Measurements from ENCODE around the gene AGAP5. TPM values are rescaled to one million over a fixed set of nuclear protein-coding genes. Genes with fewer than 3 reads are reported as not detected.

AGAP5 gene
- total RNA-seq, 1 donor from 2014 or later = 12.8 TPM

DNA sequence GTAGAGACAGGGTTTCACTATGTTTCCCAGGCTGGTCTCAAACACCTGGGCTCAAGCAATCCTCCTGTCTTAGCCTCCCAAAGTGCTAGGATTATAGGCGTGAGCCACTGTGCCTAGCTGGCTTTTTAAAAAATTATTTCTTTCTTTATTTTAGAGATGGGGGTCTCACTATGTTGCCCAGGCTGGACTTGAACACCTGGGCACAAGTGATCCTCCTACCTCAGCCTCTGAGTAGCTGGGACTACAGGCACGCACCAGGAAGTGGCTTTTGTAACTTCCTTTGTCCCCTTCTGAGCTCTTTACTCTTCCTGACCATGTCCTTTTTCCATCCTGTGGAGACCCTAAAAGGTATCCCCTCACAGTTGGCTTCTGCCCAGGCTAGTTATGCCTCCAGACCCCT lies 54.5 kb downstream of the AGAP5 start:
- H3K4me1 Mint-ChIP-seq = peaks cover 11% of the 10 kb centered on the region
- TF ChIP-seq, protein P1, sequence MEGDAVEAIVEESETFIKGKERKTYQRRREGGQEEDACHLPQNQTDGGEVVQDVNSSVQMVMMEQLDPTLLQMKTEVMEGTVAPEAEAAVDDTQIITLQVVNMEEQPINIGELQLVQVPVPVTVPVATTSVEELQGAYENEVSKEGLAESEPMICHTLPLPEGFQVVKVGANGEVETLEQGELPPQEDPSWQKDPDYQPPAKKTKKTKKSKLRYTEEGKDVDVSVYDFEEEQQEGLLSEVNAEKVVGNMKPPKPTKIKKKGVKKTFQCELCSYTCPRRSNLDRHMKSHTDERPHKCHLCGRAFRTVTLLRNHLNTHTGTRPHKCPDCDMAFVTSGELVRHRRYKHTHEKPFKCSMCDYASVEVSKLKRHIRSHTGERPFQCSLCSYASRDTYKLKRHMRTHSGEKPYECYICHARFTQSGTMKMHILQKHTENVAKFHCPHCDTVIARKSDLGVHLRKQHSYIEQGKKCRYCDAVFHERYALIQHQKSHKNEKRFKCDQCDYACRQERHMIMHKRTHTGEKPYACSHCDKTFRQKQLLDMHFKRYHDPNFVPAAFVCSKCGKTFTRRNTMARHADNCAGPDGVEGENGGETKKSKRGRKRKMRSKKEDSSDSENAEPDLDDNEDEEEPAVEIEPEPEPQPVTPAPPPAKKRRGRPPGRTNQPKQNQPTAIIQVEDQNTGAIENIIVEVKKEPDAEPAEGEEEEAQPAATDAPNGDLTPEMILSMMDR (IDR thresholded peaks at IDR 0.05; ENCODE audit: unreplicated experiment) = no peak
- H3K36me3 Mint-ChIP-seq = no peaks in the 10 kb centered on the region
- H3K9me3 Mint-ChIP-seq = no peaks in the 10 kb centered on the region
- H3K27me3 Mint-ChIP-seq (ENCODE audit: low read depth) = no peaks in the 10 kb centered on the region
- H3K4me3 Mint-ChIP-seq = no peak overlapping the region
- DNase-seq (ENCODE audit: low spot score in 2 of 2, unreplicated experiment in 2 of 2) = no peak
- H3K27ac Mint-ChIP-seq = no peak overlapping the region

DNA sequence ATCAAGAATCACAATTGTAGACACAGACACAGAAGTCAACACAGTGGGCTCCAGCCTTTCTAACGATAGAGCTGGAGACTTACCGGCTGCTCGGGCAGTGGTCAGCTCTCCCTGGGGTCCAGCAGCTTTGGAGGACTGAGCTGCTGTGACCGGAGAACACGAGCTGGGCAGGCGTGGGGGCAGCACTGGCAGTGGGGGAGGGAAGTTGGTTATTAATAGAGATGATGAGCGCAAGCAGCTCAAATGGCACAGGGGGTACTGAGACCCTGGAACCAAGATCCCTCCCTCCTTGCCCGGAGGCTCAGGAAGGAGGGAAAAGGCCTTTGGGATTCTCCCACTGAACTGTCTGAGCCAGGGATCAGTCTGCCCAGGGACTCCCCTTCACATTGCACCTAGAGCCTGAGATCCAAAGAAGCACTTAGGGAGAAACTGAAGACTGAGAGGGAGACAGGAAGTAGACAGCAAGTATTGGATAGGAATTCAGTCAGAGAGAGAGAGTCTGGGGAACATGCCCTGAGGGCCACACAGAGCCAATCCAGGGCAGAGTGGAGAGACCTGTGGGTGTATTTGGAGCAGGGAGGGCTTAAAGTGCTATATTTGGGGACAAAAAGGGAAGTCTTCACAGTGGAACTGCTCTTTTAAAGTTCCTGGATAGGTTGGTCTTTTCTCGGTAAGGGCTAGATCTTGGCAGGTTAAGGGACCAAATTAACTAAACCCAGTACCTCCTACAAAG lies 56.4 kb downstream of the AGAP5 start, which contains the start of gene MYOZ1:
Gene MYOZ1, minus strand, starts transcription at position 147 of the 733 bp plus-strand sequence. CDS start 1,457 bp downstream, outside the sequence.
- DNase-seq (ENCODE audit: low spot score in 2 of 2, unreplicated experiment in 2 of 2) = no peak
- Mint-ChIP-seq H3K27ac (peak within 1 kb of the TSS; percentile 78), H3K9me3 (no peaks in the 10 kb centered on the region), H3K4me1 (peaks cover 11% of the 10 kb centered on the region), H3K4me3 (no peak within 1 kb of the TSS), H3K27me3 (ENCODE audit: low read depth) (no peaks in the 10 kb centered on the region), H3K36me3 (no peaks in the 10 kb centered on the region)
- TF ChIP-seq, protein P1 (IDR thresholded peaks at IDR 0.05; ENCODE audit: unreplicated experiment) = no peak

DNA sequence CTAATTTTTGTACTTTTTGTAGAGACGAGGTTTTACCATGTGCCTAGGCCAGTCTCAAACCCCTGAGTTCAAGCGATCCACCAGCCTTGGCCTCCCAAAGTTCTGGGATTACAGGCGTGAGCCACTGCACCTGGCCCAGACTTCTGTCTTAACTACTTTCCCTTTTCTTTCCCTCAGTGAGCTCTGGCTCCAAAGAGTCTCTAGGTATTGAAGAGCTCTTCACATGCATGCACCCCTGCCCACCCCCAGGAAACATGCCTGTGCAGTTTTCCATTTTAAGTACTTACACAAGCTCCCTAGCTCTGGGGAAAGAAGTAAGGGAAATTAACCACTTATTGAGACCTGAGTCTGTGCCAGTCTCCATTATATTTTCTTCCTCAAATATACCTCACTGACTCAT lies 58.6 kb downstream of the AGAP5 start:
- no peak for DNase-seq (ENCODE audit: low spot score in 2 of 2, unreplicated experiment in 2 of 2)
- TF ChIP-seq, protein P1 (IDR thresholded peaks at IDR 0.05; ENCODE audit: unreplicated experiment) = no peak
- Mint-ChIP-seq H3K4me3 (no peak overlapping the region), H3K9me3 (no peaks in the 10 kb centered on the region), H3K36me3 (no peaks in the 10 kb centered on the region), H3K27ac (no peak overlapping the region), H3K4me1 (peaks cover 11% of the 10 kb centered on the region), H3K27me3 (ENCODE audit: low read depth) (no peaks in the 10 kb centered on the region)

DNA sequence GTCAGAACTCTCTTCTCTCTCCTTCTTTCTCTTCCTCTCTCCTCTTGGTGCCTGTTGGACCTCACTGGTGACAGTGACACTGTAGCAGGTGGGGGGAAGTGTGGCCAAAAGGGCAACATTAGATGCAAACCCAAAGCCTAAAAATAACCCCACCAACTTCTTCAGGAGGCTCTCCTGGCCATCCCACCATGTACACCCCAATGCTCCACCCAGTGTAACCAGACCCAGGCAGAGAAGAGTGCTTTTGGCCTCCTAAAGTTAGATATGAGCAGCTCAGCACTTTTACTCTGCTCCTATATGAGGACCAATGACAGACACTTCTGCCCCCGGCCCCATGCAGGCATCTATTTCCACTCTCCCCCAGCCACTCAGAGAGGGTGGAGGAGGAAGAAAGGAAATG lies 62.1 kb downstream of the AGAP5 start:
- H3K36me3 Mint-ChIP-seq = no peaks in the 10 kb centered on the region
- H3K27ac Mint-ChIP-seq = no peak overlapping the region

DNA sequence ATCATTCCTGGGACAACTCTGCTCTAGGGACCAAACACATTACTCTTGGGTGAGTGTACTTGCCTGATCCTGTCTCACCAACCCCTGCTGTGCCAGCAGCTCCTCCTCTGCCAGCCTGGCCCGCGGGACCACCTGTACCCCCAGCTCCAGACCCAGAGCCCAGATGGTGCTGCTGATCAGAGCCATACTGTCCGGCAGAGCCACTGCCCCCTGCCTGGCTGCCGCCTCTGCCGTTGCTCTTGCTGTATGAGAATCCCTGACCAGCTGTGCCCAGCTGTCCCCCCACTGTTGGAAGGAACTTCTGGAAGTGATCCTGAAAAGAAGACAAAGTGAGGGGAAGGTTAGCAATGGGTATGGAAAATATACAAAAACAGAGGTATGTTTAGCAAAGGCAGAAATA lies 63.5 kb downstream of the AGAP5 start:
- TF ChIP-seq, protein P1 (IDR thresholded peaks at IDR 0.05; ENCODE audit: unreplicated experiment) = no peak
- Mint-ChIP-seq H3K27me3 (ENCODE audit: low read depth) (no peaks in the 10 kb centered on the region), H3K27ac (no peak overlapping the region), H3K4me3 (no peak overlapping the region), H3K36me3 (no peaks in the 10 kb centered on the region), H3K9me3 (no peaks in the 10 kb centered on the region), H3K4me1 (no peaks in the 10 kb centered on the region)
- DNase-seq (ENCODE audit: low spot score in 2 of 2, unreplicated experiment in 2 of 2) = no peak

More for the DNA sequence above, 62.1 kb downstream of the AGAP5 start:
- Mint-ChIP-seq H3K4me1 (no peaks in the 10 kb centered on the region), H3K27me3 (ENCODE audit: low read depth) (no peaks in the 10 kb centered on the region), H3K4me3 (no peak overlapping the region), H3K9me3 (no peaks in the 10 kb centered on the region)
- no peak for DNase-seq (ENCODE audit: low spot score in 2 of 2, unreplicated experiment in 2 of 2)
- TF ChIP-seq, protein P1 (IDR thresholded peaks at IDR 0.05; ENCODE audit: unreplicated experiment) = no peak

Measured in mesothelial cell of epicardium (in vitro differentiated cells).